ENCODE data around the gene DPPA4. TPM values are rescaled to one million over a fixed set of nuclear protein-coding genes. Genes with fewer than 3 reads are reported as not detected.

Gene DPPA4
- polyA plus RNA-seq, 1 donor = 6.1 TPM

DNA sequence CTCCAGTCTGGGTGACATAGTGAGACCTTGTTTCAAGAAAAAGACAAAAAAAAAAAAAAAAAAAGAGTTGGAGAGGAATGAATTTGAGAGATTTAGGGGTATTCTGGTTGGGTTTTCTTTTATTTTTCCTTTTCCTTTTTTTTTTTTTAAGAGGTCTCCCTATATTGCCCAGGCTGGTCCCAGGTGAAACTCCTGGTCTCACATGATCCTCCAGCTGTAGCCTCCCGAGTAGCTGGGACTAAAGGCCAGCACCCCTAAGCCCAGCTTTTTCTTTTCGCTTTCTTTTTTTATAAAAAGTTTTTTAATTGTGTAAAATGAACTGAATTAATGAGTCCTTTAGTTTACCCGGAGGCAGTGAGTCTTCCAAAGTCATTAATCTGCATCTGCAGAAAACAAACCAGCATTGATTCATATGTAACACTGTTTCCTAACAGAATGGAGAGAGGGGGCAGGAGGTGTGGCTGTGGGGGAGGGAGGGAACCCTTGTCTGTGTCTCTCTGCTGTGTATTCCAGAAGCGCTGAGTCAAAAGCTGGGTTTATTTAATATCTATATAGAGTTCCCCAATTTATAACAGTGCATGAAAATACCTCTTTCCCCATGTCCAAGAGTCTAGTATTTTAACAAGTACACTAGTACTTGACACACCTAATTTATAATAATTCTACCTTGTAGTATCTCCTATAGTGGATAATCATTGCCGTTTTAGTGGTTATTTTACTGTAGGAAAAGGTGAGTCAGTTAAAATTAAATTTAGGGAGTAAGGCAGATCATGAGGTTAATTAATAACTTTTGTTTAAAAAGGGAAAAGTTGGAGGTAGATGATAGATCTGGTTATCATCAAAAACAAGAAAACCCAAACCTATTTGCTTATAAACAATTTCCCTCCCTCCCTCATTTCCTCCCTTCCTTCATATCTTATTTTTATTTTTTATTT, 2.6 kb upstream of the DPPA4 start:
- DNase-seq = no peak

DNA sequence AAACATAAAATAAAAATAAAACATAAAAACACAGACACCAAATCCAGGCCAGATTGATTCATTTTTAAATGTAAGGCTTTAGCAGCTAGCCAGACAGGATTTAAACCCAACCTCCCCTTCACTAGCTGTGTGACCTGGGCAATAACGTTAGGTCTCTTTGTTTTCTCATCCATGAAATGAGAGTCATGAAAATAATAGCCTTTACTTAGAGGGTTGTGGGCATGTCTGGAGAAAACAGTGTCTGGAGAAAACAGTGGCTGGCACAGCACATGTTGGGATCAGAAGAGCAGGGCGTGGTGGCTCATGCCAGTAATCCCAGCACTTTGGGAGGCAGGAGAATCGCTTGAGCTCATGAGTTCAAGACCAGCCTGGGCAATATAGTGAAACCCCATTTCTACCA, 1.9 kb upstream of the DPPA4 start:
- DNase-seq = no peak

DNA sequence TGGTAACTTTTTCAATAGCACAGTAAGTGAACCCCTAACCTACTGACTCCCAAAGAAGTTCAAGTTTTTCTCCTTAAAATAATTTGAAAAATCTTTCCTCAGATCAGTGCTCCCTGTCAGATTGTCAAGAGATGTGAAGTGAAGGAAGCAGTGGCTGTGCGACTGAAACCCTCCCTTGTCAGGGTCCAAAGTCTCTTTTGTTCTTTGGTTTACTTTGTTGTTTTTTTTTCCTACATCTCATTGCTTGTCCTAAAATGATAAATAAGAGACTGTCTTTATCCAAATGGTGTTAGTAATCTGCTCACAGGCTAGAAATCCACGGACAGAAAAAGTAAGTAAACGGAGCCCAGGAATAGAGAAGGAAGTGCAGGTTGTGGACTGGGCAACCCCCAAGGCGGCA, 976 bp upstream of the DPPA4 start:
- DNase-seq = no peak

DNA sequence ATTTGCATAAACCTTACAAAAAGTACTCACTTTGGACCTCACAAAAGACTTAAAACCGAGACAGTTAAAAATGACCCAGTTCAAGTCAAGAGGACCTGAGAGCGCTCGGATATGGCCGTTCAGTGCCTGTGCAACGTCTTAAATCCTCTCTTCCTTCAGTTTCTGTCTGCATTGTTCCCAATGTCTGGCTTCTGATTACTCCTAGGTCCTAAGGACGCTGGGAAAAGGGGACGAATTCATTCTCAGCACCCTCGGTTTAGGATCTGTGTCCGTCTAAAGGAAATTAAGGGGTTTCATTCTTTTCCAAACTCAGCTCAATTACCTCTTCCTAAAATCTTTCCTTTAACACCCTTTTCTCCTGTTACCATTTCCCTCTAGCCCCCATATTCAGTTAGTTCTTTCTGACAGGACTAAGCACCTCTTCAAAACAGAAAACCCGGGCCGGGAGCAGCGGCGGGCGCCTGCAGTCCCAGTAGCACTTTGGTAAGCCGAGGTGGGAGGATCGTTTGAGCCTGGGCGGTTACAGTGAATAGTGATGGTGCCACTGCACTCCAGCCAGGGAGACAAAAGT, 970 bp downstream of the DPPA4 start:
- no peak for DNase-seq

DNA sequence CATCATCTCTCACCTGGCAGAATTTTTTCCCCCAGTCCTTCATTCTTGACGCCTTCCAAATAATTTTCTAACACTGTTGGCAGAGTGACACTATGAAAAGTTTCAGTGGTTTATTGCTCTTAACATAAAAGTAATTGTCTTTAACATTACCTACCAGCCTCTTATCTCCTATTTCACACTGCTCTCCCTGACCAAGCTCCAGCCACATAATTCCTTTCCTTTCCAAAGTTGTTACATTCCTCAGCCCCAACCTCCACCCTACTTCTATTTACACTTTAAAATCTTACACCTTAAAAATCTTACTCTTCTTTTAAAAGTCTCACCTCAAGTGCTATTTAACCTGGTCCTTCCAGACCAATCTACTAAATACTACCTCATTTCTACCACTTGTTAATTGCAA, 2.8 kb downstream of the DPPA4 start:
- no peak for DNase-seq

DNA sequence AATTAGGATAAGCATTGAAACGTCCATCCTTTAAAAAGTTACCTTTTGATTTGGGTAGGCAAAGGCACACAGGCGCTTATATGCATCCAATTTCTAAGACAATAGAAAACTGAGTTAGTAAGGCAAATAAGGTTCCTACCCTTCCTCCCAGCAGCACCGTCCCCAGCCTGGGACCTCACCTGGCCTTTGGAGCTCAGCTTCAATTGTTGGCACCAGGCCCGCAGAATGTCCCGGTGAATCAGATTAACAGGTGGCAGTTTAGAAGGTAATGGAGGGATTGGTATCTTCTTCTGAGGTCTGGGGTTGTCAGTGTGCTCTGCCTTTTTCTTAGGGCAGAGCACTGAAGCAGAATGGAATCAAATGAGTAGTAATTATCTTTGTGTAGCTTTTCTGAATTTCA, 5.7 kb downstream of the DPPA4 start:
- DNase-seq = no peak

DNA sequence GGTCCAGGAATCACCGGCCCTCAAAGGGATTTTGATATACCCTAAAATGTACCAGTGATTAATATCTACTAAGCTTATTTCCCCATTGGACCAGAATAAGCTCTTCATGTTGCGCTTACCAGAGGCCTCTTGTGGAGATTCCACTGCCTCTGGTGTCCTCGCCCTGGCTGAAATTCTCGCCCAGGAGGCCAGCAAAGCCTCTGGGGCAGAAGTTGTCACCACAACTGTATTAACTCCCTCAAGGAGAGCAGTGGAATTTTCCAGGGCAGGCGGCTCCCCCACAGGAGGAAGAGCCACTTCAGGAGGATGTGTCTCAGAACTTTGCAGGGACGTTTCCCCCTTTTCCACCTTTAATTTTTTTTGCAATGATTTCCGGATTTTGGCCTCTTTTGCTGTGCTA, 6.9 kb downstream of the DPPA4 start:
- DNase-seq = no peak

DNA sequence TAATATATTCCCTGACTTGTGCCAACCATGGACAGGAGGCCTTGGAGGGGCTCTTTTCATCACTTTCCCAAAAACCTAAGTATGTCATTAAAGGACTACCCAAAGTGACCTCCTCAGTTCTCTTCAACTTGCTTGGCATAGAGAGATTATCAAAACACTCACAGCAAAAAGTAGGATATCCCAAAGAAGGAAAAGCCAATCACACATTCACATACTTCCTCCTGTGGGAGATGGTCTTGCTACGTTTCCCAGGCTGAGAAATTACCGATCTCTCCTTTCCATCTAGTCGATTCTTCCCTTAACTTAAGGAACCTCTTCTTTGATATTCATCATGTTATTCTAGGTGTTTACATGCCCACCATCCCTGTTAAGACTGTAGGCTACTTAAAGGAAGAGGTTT, 9.1 kb downstream of the DPPA4 start:
- DNase-seq = no peak

DNA sequence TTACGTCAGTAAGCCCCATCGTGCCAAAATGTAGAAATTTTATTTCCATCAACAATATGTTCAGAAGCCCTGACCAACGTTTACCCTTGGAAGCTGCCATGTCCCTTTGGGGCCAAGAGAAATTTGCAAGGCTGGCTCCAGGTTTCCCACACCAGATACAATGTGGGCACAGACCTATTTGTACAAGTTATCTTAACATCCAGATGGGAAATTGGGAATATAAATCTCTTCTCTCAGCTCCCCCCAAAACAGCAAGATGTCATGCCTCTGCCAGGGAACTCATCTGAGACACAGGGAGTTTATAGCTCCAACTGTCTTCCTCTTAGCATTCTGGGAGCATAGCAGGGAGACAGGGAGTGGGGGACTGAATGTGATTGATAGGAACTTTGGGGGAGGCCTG, 11.7 kb downstream of the DPPA4 start:
- DNase-seq = no peak

DNA sequence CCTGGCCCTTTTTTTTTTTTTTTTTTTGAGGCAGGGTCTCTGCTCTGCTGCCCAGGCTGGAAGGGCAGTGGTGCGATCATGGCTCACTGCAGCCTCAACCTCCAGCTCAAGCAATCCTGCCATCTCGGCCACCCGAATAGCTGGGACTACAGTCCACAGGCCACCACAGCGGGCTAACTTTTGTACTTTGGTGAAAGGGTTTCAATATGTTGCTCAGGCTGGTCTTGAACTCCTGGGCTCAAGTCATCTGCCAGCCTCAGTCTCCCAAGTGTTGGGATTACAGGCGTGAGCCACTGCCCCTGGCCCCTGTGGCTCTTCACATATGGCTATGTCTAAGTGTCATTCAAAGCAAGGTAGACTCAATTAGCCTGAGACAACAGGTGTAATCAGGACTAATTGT, 12.2 kb downstream of the DPPA4 start:
- DNase-seq = no peak

DNA sequence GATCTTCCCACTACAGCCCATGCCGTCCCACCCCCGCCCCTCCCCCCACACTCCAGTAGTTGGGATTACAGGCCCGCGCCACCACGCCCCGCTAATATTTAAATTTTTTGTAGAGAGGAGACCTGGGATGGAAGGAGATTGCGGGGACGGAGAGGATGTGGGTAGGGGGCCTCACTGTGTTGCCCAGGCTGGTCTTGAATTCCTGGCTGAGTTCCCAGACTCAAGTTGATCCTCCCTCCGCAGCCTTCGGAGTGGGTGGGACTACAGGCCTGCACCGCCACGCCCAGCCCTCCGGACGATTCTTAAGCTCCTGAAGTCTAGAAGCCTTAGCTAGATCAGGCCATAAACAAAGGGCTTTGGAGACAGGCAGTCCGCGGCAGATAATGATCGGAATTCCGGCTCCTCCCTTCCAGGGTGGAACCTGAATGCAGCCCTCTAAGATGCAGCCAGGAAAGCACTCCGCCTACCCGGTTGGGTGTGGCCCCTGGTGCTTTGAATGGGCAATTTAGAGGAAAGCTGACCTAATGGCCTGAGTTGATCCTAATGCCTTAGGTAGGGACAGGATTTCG, 21.1 kb downstream of the DPPA4 start, which contains the start of gene DPPA2:
DPPA2 (minus strand) TSS at position 356 of the 569 bp plus-strand sequence. CDS start 1,975 bp downstream, outside the sequence.
- DNase-seq = no peak

DNA sequence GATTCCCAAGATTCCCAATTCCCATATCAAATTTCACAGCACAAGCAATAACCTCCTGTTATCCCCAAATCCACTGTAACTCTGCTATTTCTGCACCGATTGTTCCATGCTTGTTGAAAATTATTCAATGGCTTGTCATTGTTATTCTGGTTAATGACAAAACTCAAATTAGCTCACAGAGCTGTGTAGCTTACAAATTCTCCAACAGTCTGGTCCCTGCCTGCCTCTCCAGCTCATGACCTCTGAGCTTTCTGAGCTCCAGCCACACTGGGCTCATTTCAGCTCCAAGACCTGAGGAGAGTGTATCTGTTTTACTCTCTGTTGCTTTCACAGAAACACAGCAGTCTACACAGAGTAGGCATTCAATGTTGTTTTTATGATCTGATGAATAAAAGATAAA, 24.3 kb downstream of the DPPA4 start:
- DNase-seq = no peak

DNA sequence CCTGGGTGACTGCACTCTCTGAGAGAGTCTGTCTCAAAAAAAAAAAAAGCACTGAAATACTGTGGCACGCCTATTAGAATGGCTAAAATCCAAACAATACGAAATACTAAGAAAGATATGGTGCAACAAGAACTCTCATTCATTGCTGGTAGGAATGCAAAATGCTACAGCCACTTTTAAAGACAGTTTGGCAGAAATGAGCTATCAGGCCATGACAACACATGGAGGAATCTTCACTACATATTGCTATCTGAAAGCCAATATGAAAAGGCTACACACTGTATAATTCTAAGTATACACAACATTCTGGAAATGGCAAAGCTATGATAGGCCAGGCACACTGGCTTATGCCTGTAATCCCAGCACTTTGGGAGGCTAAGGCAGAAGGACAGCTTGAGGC, 39.9 kb downstream of the DPPA4 start:
- no peak for DNase-seq

DNA sequence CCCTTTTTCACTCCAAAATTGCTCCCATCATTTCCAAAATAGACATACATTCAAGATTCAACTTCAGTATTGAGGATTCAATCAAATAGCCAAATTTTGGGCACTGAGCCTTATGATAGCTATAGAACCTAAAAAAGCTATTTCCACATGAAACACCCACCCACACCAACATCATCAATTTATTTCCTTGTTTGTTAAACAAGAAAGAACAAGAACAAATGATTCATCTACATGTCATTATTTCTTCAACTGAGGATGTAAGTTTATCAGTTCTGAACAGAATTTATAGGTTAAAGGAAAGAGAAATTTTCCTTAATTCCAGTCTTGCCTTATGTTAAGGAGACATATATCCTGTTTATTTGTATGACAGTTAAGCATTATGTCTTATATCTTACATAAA, 53.3 kb downstream of the DPPA4 start:
- no peak for DNase-seq

DNA sequence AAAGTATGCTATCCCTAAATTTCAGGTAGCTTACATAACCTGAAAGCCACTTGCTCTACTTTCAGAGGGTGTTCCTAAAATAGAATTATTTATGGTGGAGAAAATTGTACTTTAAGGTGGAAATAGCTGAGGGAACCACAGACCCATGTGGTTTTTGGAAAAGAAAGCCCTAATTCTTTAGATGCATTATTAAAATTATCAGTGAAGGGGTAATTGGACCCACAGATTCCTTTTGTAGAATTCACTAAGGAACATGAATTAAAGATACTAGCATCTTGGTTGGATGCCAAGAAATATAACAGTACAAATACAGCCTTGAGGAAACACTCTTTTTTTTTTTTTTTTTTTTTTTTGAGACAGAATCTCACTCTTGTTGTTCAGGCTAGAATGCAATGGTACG, 58.8 kb downstream of the DPPA4 start:
- no peak for DNase-seq

DNA sequence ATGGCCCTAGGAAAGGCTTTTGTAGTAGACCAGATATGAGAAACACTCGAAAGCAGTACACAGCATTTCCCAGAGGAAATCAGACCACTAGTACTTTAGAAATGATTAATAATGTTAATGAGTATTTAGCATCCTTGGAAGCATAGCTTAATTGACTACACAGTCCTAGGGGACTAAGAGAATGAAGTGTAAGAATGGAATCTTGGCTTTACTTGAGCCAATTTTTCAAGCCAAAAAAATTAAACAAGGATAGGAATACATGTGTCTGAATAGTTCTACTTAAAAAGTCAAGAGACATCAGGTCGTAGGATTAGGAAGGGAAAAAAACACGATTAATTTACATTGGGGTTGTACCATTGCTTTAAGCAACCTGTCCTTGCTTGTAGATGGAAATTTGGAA, 59.2 kb downstream of the DPPA4 start:
- no peak for DNase-seq

Other genes starting within 250 kb of the DPPA4 start
- gene MORC1, start 219.4 kb downstream of the DPPA4 start, polyA plus RNA-seq (ENCODE audit: insufficient read length) = 0.57 TPM
- gene C3orf85, start 200.8 kb downstream of the DPPA4 start, polyA plus RNA-seq (ENCODE audit: insufficient read length) = 17.9 TPM
- 1.0 TPM for gene DPPA2, start 21.0 kb downstream of the DPPA4 start, polyA plus RNA-seq (ENCODE audit: insufficient read length)